Measurements from ENCODE around the gene NDUFA13. TPM values are rescaled to one million over a fixed set of nuclear protein-coding genes. Genes with fewer than 3 reads are reported as not detected.

The NDUFA13 gene
- total RNA-seq, 1 experiment from 2014 or later, result 339 TPM

GRCh38 chr19:19499272-19499995, 16.6 kb upstream of the NDUFA13 start:
- intact Hi-C loops (cut with micrococcal nuclease), result no loop called here
- Histone ChIP-seq H3K79me2 (ENCODE audit: insufficient read depth, low read length) (peaks cover 26% of the 10 kb centered on the region; the same call in 1 of the 2 replicates), H3K27ac (ENCODE audit: low read depth, low read length) (no peak overlapping the region), H4K20me1 (ENCODE audit: insufficient read depth) (no peaks in the 10 kb centered on the region), H3K9ac (ENCODE audit: low read length) (no peak overlapping the region), H3K4me2 (ENCODE audit: low read length) (no peak overlapping the region), H3K4me1 (ENCODE audit: control insufficient read depth in 1 of 2, insufficient read depth in 2 of 2, low read length in 2 of 2) (no peaks in the 10 kb centered on the region), H3K9me2 (ENCODE audit: insufficient read depth) (no peaks in the 10 kb centered on the region), H3K9me3 (ENCODE audit: control insufficient read depth in 1 of 2, insufficient read depth in 1 of 2, low read depth in 1 of 2, low read length in 2 of 2) (no peaks in the 10 kb centered on the region), H3K36me3 (ENCODE audit: control insufficient read depth in 1 of 2, insufficient read depth in 2 of 2, low read length in 2 of 2) (peaks cover 26 to 54% of the 10 kb centered on the region in 2 experiments; a peak in 3 of 4 replicates), H3K27me3 (ENCODE audit: insufficient read depth, low read length) (no peaks in the 10 kb centered on the region), H3K4me3 (replicated peaks in 1 of 2; ENCODE audit: low read depth in 1 of 2, low read length in 2 of 2) (no peak overlapping the region), H2AFZ (ENCODE audit: low read depth, low read length, poor library complexity, severe bottlenecking) (no peak overlapping the region)
- ATAC-seq (no peak), DNase-seq (ENCODE audit: low read depth, low spot score) (no peak)
- ChIA-PET RAD21 (ENCODE audit: low non-redundant PET in 1 of 2, low total read pairs in 2 of 2, uncharacterized antibody in 2 of 2, unreplicated experiment in 2 of 2) (no interaction called here), CTCF (no interaction called here), POLR2A (no interaction called here)
- BruUV-seq (replicated peaks), result no TSS peak
- TF ChIP-seq ZFX (IDR thresholded peaks at IDR 0.05) (no peak), EGR1 (IDR thresholded peaks at IDR 0.05; ENCODE audit: low read depth) (no peak), TCF7L2 (IDR thresholded peaks at IDR 0.05; ENCODE audit: borderline replicate concordance, extremely low read depth, insufficient read depth, insufficient read length) (no peak), EZH2phosphoT487 (IDR thresholded peaks at IDR 0.05; ENCODE audit: borderline replicate concordance) (no peak)

DNA sequence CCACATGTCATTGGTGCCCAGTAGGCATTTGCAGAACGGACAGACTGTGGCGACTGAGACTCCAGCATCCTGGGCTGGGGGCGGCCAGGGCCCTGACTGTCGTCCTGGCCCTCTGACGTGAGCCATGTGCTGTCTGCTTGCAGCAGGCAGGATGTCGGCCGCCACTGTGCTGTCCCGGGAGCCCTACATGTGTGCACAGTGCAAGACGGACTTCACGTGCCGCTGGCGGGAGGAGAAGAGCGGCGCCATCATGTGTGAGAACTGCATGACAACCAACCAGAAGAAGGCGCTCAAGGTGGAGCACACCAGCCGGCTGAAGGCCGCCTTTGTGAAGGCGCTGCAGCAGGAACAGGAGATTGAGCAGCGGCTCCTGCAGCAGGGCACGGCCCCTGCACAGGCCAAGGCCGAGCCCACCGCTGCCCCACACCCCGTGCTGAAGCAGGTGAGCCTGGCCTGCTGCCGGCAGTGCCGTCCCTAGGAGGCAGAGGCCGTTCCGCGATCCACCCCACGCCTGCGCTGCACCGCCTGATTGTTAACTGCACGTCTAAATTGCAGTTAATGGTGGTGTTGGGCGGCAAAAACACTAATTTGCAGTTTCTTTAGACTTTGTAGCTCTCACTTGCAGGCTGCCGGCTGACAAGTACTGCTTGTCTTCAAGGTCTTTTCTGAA, 14.9 kb upstream of the NDUFA13 start:
- no peak overlapping the region for H3K4me2 ChIP-seq (ENCODE audit: low read length)
- H3K4me3 ChIP-seq (replicated peaks in 1 of 2; ENCODE audit: low read depth in 1 of 2, low read length in 2 of 2), result no peak overlapping the region
- no peak overlapping the region for H3K9ac ChIP-seq (ENCODE audit: low read length)
- BruUV-seq (replicated peaks), result no TSS peak
- ATAC-seq, result no peak
- no peak overlapping the region for H3K27ac ChIP-seq (ENCODE audit: low read depth, low read length)
- H3K79me2 ChIP-seq (ENCODE audit: insufficient read depth, low read length), result peaks cover 15% of the 10 kb centered on the region; the same call in 1 of the 2 replicates
- ChIA-PET RAD21 (ENCODE audit: low non-redundant PET in 1 of 2, low total read pairs in 2 of 2, uncharacterized antibody in 2 of 2, unreplicated experiment in 2 of 2) (no interaction called here), POLR2A (no interaction called here), CTCF (no interaction called here)
- H3K9me2 ChIP-seq (ENCODE audit: insufficient read depth), result no peaks in the 10 kb centered on the region
- H3K27me3 ChIP-seq (ENCODE audit: insufficient read depth, low read length), result no peaks in the 10 kb centered on the region
- DNase-seq (ENCODE audit: low read depth, low spot score), result no peak
- H3K36me3 ChIP-seq (ENCODE audit: control insufficient read depth in 1 of 2, insufficient read depth in 2 of 2, low read length in 2 of 2), result peaks cover 18 to 54% of the 10 kb centered on the region in 2 experiments; a peak in 3 of 4 replicates
- intact Hi-C loops (cut with micrococcal nuclease), result no loop called here
- TF ChIP-seq POLR2A (IDR thresholded peaks at IDR 0.05; ENCODE audit: borderline replicate concordance, extremely low read depth, insufficient read depth, insufficient read length) (no peak), POLR2AphosphoS5 (IDR thresholded peaks at IDR 0.05; ENCODE audit: low read depth, low read length) (no peak), ATF3 (IDR thresholded peaks at IDR 0.05) (no peak)
- no peaks in the 10 kb centered on the region for H4K20me1 ChIP-seq (ENCODE audit: insufficient read depth)
- H2AFZ ChIP-seq (ENCODE audit: low read depth, low read length, poor library complexity, severe bottlenecking), result no peak overlapping the region
- no peaks in the 10 kb centered on the region for H3K9me3 ChIP-seq (ENCODE audit: control insufficient read depth in 1 of 2, insufficient read depth in 1 of 2, low read depth in 1 of 2, low read length in 2 of 2)
- no peaks in the 10 kb centered on the region for H3K4me1 ChIP-seq (ENCODE audit: control insufficient read depth in 1 of 2, insufficient read depth in 2 of 2, low read length in 2 of 2)

Measured in HCT116 (cell line).